ENCODE data around the gene ATP2A2.
"Not testable (repeated sequence)": the region's sequence is repeated elsewhere in the genome, so short reads cannot be mapped to it uniquely, and the experiment has no call there.

ATP2A2 gene

DNA sequence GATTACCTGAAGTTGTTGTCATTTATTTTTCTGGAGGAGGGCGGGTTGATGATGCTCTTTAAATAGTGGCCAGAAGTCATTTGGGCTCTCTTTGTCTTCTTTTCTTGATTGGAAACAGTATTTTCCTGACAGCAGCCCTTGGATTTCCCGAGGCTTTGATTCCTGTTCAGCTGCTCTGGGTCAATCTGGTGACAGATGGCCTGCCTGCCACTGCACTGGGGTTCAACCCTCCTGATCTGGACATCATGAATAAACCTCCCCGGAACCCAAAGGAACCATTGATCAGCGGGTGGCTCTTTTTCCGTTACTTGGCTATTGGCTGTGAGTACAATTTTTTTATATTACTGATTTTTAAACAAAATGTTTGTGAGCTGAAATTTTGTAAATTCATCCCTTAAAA, 62.1 kb downstream of the ATP2A2 start:
- DNase-seq (ENCODE audit: low read depth) = no peak

DNA sequence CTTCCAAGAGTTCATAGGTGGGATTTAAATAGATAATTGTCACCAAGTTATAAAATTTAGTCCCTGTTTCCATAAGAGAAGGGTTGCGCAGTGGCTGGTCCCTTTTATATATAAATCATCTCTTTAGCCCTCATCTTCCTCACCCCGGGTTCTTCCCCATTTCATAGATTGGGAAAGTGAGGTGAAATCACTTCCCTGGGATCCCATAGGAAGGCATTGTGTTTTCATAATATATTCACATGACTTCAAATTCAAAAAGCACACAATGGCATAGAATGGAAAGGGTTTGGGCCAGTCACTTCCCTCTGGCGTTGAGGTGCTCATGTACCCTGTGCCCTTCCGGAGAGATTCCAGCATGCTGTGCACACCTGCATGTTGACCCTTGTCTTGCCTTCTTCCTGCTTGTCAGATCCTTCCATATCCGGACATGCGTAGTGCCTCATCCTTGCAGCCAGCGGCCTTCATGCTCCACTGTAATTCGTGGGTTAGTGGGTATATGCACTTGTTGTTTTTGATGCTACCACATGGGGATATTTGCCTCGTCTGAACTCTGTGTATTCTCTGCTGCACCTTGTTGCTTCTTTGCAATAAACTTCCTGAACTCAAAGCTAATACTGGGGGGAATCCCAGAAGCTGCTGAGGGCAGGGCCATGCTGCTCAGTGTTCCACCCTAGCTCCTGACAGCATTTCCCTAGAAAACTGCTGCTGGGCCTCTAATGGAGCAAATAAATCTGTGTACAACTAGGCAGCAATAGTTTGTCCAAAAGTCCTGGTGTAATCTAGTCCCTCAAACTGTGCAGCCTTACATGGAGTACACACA, 62.9 kb downstream of the ATP2A2 start:
- DNase-seq (ENCODE audit: low read depth) = no peak

DNA sequence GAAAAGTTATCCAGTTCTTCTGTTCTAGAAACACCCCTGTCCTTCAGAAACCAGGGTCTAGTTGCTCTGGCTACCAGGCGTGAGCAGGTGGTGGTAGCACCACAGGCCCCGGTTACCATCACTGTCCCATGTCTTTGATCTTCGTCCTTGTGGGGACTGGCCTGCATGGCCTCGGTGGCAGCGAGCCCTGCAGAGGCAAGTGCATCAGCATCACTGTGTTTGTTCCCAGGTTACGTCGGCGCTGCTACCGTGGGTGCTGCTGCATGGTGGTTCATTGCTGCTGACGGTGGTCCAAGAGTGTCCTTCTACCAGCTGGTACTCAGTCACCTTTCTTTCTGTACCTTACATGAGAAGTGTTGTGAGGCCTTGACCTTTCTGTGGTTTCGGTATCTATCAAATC, 63.6 kb downstream of the ATP2A2 start:
- DNase-seq (ENCODE audit: low read depth) = no peak

DNA sequence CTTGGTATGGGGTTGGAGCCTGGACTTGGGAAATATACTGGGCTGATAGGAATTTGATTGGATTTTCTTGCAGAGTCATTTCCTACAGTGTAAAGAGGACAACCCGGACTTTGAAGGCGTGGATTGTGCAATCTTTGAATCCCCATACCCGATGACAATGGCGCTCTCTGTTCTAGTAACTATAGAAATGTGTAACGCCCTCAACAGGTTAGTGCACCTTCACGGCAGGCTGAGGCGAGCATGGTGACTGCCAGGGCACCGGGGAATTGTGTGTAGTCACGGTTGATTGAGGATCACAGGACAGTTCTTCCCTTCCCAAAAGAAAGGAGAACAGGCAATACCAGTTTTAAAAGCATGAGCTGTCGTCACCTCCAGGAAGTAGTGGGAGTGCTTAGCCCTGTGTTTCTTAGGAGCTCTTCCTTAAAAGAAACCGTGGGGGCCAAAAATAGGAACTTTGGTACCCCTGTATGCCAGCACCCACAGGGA, 64.2 kb downstream of the ATP2A2 start:
- DNase-seq (ENCODE audit: low read depth) = no peak

DNA sequence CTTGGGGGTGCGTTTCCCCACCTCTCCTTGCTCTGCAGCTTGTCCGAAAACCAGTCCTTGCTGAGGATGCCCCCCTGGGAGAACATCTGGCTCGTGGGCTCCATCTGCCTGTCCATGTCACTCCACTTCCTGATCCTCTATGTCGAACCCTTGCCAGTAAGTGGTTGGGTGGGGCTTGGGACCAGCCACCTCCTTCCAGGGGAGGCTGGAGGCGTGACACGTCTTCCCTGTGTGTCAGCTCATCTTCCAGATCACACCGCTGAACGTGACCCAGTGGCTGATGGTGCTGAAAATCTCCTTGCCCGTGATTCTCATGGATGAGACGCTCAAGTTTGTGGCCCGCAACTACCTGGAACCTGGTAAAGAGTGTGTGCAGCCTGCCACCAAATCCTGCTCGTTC, 64.9 kb downstream of the ATP2A2 start:
- no peak for DNase-seq (ENCODE audit: low read depth)

DNA sequence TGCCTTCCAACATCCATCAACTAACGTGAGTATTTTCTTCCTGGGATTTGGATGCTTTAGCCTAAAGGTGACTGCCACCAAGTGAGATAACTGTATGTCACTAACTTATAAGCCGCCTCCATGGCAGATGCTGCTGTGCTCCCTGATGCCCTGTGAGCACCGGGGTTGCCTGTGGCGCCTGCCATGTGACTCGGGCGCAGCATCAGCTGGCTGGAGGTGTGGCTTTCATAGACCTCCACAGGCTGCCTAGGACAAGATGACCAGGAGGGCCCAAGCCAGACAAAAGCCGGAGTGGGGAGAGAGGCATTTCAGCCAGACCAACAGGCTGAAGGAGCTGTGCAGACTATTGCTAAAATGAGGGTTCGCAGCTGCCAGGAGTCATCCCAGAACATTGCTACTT, 66.7 kb downstream of the ATP2A2 start:
- DNase-seq (ENCODE audit: low read depth) = no peak

DNA sequence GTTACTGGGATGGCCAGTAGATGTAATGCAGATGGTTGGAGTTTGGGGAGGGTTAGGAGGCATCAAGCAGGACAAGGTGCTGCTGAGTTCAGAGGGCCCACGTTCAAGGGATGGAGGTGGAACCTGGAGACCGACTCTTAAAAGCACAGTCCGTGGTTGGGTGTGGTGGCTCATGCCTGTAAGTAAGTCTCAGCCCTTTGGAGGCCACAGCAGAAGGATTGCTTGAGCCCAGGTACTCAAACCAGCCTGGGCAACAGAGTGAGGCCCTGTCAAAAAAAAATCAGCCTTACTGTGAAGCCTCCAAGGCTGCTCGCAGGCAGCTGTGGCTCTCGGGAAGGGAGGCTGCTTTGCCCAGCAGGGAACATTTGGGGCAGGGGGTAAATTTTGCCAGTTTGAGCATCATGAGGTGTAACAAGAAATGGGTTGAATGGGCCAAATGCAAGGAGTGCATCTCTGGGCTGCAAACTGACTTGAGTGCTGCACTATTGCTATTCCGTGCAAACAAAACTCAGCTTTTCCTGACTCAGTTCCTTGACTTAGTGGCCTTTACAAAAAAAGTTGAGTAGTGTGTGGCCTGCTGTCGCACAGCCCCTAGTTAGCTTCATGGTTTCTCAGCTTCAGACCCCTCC, 67.5 kb downstream of the ATP2A2 start:
- no peak for DNase-seq (ENCODE audit: low read depth)

DNA sequence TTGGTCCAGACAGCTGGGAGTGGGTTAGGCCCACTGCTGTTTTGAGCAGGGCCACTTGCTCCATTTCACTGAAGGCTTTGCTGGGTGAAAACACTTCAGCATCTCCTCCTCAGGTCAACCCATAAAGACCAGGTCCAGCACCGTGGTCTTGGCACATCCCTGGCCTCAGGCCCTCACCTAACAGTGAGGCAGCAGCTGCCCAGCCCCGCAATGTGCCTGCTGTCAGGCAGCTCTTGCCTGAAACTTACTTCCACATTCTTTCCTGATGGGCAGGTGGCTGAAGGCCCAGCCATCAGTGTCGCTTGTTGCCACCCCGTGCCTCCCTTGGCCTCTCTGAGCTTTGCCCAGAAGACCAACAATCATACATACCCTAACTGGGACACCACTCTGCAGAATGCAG, 68.0 kb downstream of the ATP2A2 start:
- no peak for DNase-seq (ENCODE audit: low read depth)

DNA sequence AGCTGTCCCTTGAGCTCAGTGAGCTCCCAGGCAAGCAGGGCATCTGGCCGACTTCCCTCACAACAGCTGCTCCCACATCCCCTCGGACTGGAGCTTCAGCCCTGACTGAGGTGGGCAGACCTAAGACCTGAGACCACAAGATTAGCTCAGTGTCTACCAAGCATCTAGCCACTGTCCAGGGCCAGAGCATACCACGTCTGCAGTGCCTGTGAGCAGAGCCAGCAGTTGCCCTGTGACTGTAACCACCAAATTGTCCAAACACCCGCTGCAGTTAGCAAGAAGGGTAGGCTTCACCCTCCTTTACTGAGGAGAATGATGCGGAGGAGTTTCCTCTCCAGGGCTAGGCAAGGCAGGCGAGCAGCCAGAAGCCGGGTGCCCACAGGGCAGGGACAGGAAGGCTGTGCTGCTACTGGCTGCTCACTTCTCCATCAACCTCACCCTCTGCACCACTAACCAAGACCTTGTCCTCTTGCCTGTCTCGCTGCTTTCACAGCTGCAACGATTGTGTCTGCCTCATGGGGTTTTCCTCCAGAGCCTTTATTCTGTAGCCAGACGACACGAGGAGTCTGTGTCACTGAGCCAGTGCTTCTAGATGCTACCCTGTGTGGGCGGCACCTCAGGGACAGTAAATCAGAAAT, 68.6 kb downstream of the ATP2A2 start:
- peak; percentile 19 for DNase-seq (ENCODE audit: low read depth)

DNA sequence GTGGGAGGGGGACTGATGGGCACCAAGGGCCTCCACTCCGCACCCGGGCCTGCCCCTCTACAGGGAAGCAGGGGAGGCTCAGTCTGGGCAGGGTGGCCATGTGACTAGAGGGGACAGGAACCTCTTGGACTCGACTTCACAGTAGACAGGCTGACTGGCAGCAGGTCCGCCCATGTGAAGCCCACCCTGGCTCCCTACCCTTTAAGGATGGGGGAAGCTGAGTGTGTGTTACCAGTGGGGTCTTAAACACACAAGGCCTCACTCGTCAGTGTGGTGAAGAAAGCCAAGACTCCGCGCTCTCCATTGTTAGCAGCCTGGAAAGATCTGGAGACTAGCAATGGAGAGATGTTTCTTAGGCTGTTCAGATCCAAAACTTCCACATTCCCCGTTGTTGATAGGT, 70.1 kb downstream of the ATP2A2 start:
- DNase-seq (ENCODE audit: low read depth) = no peak

DNA sequence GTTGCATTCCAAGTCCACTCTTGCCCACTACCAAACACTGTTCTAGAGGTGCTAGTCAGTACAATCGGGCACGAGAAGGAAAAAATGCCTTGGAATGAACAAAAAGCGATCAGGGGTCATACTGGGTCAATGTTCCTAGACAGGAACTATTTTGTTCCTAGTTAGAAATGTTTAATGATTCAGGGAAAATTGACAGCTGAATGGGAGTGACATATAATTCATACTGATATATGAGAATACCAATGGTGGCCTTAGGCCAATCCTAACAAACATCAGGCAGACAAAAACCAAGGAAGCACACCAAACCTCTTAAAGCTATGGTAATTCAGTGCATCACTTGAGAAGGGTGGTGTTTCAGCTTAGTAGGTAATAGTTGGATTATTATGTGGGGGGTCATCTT, 71.4 kb downstream of the ATP2A2 start:
- DNase-seq (ENCODE audit: low read depth) = no peak

DNA sequence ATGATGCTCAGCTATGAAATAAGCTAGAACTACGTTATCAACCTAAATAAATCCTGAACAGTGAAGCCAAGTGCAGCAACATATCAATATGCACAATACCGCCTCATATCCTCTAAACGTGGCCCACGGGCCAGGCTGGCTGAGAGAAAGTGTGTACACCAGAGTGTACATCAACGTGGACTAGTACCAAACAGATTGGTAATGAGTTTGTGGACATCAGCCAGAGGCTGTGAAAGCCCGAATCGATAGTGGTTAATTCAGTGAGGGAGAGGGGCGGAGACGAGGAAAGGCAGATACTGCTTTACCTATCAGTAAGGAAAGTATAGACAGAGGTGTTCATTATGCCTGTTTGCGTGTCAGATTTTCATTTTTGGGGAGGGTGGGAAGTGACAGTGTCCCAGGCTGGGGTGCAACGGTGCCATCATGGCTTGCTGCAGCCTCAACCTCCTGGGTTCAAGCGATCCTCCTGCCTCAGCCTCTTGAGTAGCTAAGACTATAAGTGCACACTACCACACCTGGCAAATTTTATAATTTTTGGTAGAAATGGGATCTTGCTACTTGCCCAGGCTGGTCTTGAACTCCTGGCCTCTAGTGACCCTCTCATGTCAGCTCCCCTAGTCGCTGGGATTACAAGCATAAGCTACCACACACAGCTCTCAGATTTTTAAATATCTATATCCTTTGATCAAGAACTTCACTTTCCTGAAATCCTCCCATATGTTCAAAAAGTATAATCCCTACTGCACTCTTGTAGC, 72.3 kb downstream of the ATP2A2 start:
- DNase-seq (ENCODE audit: low read depth) = no peak

DNA sequence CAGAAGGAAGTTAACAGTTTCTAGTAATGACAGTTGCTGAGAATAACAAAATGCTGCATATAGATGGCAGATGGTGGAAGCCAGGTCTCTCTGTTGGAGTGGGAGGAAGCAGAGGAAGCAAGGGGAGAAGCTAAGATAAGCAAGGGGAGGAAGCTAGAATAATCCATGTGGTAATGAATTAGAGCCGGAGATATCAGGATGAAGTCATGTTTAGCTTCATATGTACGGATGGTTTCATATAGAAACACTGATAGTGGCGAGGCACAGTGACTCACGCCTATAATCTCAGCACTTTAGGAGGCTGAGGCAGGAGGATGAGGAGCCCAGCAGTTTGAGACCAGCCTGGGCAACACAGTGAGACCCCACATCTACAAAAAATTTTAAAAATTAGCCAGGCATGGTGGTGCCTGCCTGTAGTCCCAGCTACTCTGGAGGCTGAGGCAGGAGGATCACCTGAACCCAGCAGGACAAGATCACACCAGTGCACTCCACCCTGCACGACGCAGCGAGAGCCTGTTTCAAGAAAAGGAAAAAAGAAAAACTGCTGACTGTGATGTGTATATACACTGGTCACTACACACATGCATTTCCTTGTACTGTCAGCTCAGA, 73.2 kb downstream of the ATP2A2 start:
- no peak for DNase-seq (ENCODE audit: low read depth)

DNA sequence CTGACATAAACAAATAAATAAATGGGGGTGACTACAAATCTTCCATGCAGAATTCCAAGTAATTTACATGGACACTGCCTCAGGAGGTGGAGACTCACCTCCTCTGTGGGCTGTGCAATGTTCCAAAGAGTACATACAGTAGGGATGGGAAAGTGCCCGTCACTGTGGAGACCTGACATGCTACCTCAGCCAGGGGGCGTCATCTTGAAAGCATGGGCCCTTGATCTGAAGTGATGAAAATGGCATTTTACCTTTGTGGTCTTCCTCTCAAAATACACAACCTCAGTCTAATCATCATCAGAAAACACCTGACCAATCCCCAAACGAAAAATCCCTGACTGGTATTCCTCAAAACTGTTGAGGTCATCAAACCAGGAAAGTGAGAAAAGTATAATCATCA, 74.0 kb downstream of the ATP2A2 start:
- no peak for DNase-seq (ENCODE audit: low read depth)

DNA sequence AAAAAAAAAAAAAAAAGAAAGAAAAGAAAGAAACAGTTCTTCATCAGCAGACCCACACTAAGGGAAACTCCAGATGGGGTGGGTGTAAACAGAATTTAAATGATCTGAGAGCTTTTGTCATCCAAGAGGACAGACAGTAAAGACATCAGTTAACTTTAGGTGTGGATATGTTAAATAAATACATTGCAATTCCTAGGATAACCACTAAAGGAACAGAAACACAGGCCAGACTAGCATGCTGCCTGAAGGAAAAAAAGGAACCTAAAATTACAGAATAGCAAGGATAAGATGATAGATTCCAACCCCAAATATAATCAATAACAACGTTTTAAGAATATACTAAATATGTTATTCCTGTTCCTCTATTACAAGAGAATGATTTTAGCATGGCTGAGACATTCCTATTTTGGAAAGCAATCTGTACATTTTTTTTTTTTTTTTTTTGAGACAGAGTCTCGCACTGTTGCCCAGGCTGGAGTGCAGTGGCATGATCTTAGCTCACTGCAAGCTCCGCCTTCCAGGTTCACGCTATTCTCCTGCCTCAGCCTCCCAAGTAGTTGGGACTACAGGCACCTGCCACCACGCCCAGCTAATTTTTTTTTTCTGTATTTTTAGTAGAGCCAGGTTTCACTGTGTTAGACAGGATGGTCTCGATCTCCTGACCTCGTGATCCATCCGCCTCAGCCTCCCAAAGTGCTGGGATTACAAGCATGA, 77.5 kb downstream of the ATP2A2 start:
- not testable (repeated sequence) for DNase-seq (ENCODE audit: low read depth)

DNA sequence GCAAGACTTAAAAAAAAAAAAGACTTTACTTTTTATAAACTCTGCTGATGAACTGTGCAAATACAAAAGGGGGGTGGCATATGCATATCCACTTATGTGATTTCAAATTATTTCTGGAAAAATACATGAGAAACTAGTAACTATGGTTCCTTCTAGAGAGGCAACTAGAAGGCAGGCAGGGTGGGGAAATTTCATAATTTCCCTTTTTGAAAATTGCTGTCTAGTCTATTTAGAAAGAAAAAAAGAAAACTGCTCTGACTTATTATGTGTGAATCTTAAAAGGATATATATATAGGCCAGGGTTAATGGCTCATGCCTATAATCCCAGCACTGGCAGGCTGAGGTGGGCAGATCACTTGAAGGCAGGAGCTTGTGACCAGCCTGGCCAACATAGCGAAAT, 80.2 kb downstream of the ATP2A2 start:
- no peak for DNase-seq (ENCODE audit: low read depth)

DNA sequence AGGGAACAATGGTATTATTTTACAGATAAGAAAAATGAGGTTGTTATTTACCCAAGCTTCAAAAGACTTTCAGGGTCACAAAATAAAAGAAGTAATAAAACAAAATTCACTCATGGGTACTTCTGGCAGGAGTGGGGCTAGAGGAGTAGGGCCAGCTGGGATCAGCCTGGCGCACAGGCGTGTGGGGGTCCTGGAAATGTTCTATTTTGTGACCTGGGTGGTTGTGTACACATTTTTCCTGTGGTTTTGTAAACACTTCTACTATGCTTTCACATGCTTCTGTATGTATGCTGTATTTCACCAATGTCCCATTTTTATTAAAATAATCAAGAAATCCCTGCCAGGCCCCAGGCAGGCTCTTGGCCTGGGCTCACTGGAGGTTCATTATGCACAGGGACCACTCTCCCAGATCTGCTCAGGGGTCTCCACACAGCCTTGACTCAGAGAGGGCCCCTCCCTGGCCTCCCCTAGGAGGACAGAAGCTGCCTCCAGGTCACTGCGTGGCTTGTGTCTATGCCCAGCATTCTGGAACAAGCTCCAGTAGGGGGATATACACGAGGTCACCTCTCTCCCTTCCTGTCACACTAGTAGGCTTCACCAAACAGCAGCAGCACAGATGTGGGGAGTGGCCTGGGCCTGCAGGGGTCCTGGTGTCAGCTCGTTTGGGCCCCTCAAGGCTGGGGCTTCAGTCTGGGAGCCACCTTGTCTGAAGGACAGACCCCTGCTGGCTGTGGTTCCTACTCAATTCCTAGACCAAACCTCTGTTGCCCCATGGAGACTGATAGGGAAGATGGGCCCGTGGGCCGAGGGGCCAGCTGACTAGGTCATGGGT, 84.7 kb downstream of the ATP2A2 start:
- no peak for DNase-seq (ENCODE audit: low read depth)

DNA sequence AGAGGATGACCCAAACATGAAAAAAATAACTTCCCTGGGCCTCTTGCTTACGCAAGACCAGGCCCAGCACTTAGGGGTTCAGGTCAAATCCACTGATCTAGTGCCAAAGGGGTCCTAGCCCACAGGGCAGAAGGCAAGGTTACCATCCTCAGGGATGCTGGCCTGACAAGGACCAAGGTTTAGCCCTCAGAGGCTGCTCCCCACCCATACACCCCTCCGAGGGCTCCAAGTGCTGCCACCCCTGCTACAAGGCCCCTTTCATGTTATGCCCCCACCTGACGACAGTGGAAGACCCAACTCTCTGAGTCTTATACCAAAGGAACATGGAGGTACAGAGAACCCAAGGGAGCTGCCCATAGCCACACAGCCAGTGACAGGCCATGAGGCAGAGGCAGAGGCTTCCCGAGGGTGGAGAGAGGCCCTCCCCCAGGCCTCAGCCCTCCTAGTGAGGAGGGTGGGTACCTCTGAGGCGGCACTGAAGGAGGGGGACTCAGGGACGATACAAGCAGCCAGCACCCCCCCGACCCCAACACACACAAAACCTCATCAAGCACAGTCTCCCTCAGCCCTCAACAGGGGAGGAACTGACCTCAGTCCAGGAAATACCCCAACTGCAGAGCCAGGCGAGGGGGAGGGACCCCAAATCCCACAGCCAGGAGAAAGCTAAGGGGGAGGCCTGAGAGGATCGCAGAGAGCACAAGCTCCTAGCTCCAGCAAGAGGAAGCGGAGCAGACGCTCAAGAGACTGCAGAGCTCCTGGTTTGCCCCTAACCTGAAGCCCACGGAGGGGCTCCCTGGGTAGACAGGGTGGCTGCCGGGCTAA, 85.5 kb downstream of the ATP2A2 start:
- no peak for DNase-seq (ENCODE audit: low read depth)

DNA sequence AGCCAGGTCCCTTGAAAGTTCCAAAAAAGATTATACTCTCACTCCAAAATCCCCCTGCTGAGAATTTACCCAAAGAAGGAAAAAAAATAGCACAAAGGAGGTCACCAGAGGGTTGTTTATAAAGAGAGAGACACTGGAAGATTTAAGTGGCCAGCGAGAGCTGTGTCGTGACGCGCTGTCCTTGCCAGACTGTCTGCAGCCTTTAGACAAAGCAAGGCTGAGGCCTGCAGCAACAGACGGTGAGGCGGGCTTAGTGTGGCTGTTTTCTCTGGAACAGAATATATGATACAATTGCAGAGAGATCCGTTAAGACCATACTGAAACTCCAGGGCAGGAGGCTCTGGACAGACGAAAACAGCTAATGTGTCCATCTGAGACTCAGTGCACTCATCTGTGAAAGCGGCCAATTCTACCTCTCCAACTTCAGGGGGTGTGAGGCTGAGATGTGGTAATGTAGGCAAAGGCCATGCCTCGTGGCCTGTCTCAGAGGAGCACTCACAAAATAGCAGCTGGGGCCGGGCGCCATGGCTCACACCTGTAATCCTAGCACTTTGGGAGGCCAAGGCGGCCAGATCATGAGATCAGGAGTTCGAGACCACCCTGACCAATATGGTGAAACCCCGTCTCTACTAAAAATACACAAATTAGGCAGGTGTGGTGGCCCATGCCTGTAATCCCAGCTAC, 86.3 kb downstream of the ATP2A2 start:
- DNase-seq (ENCODE audit: low read depth) = no peak
